Cardiac fibroblast (primary cell): ENCODE results near the gene CENPM.

ENCODE experiments used
- DNase-seq, 2 donors: peaks; one replicate each; pipeline versions ENCODE4 v3.0.0 to v3.0.0-alpha.2; 2010; ENCODE audit warnings: low read depth in 2 of 2
- H3K4me3 ChIP-seq, 2 donors: replicated peaks in 1 of 2; 1 replicate in 1 of 2; 2 replicates in 1 of 2; pipeline ENCODE4 v1.5.1; 2011; ENCODE audit warnings: low read depth in 2 of 2, low read length in 2 of 2, mild to moderate bottlenecking in 2 of 2, moderate library complexity in 1 of 2
- CTCF ChIP-seq: IDR thresholded peaks from one replicate; pipeline ENCODE4 v1.5.1; 2011; ENCODE audit warnings: low read depth, mild to moderate bottlenecking, low read length, inconsistent platforms

CENPM gene

GRCh38 chr22:41925783-41926460 lies 21.0 kb downstream of the CENPM start:
- H3K4me3 ChIP-seq, result peak overlapping the region in 1 of 2 donors; percentile 10
- DNase-seq, result peak; percentile 32 to 51
- peak; percentile 49 for TF ChIP-seq CTCF

GRCh38 chr22:41923595-41924276 lies 23.2 kb downstream of the CENPM start:
- H3K4me3 ChIP-seq, result no peak overlapping the region
- no peak for TF ChIP-seq CTCF
- DNase-seq, result no peak

- H3K4me3 ChIP-seq, result no peak overlapping the region
- TF ChIP-seq CTCF, result no peak
- DNase-seq, result no peak
These were observed 23.9 kb downstream of the CENPM start for GRCh38 chr22:41922940-41923594.

GRCh38 chr22:41922328-41922727 lies 24.6 kb downstream of the CENPM start:
- no peak for DNase-seq
- no peak overlapping the region for H3K4me3 ChIP-seq
- no peak for TF ChIP-seq CTCF

GRCh38 chr22:41920271-41920976 lies 26.5 kb downstream of the CENPM start:
- no peak for TF ChIP-seq CTCF
- no peak for DNase-seq
- H3K4me3 ChIP-seq, result peak overlapping the region in 1 of 2 donors; percentile 49

- no peak for TF ChIP-seq CTCF
- H3K4me3 ChIP-seq, result peak overlapping the region; percentile 34 to 49
- peak; percentile 31 to 33 for DNase-seq
These were observed 27.4 kb downstream of the CENPM start for GRCh38 chr22:41919357-41920224.
